ENCODE results near the gene GATAD2A. TPM values are rescaled to one million over a fixed set of nuclear protein-coding genes. Genes with fewer than 3 reads are reported as not detected.
A peak's percentile ranks its signal among the peaks of the same experiment; 100 is the strongest.

Gene GATAD2A
- total RNA-seq, 1 donor from 2014 or later: 163 TPM

DNA sequence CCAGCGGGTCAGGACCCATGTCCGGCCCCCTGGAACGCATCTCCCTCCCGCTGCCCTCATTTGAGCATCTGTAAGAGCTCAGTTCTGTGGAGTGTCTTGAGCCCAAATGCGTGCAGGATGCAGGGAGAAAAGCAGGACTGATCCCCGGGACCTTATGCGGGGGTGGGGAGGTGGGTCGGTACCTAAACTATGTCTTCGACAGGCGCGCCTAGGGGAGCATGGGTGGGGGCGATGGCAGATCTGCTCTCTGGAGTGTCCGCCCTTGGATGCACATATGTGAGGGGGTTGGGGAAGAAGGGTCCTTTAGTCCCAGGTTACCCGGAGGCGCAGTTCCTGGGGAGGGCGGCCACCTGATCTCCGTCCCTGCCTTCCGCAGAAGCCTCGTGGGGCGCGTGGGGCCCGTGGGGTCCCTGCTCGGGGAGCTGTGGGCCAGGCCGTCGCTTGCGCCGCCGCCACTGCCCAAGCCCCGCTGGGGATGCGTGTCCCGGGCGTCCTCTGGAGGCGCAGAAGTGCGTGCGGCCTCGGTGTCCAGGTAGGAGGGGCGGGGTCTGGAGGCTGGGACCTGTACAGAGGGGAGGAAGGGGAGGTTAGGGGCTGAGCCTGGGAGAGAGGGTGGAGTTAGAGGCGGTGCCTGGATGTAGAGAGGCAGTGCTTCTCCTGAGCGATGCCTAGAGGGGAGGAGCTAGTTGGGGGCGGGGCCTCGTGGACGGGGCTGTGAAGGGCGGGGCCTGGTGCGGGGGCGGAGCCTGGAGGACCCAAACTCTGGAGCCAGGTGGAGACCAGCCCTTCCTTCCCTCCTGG, 135.4 kb downstream of the GATAD2A start:
- H3K4me1 Mint-ChIP-seq (ENCODE audit: low read depth, unreplicated experiment): peaks cover 7% of the 10 kb centered on the region
- no peak overlapping the region for H3K9ac ChIP-seq (ENCODE audit: low read length)
- no peak overlapping the region for H3K4me3 ChIP-seq (ENCODE audit: insufficient read depth, low read depth, low read length)
- no peak for DNase-seq (ENCODE audit: low read depth)
- no peaks in the 10 kb centered on the region for H3K9me3 ChIP-seq (ENCODE audit: insufficient read depth, low read depth, low read length)
- peaks cover 5% of the 10 kb centered on the region for H3K36me3 Mint-ChIP-seq (ENCODE audit: low read depth, unreplicated experiment)
- TF ChIP-seq EZH2 (IDR thresholded peaks at IDR 0.05; ENCODE audit: insufficient read depth, low read length): no peak
- TF ChIP-seq, protein P1, sequence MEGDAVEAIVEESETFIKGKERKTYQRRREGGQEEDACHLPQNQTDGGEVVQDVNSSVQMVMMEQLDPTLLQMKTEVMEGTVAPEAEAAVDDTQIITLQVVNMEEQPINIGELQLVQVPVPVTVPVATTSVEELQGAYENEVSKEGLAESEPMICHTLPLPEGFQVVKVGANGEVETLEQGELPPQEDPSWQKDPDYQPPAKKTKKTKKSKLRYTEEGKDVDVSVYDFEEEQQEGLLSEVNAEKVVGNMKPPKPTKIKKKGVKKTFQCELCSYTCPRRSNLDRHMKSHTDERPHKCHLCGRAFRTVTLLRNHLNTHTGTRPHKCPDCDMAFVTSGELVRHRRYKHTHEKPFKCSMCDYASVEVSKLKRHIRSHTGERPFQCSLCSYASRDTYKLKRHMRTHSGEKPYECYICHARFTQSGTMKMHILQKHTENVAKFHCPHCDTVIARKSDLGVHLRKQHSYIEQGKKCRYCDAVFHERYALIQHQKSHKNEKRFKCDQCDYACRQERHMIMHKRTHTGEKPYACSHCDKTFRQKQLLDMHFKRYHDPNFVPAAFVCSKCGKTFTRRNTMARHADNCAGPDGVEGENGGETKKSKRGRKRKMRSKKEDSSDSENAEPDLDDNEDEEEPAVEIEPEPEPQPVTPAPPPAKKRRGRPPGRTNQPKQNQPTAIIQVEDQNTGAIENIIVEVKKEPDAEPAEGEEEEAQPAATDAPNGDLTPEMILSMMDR (IDR thresholded peaks at IDR 0.05; ENCODE audit: insufficient read depth, low read depth, low read length): no peak
- H3K27me3 Mint-ChIP-seq (ENCODE audit: low read depth, unreplicated experiment): peaks cover 11% of the 10 kb centered on the region
- H3K36me3 ChIP-seq (ENCODE audit: insufficient read depth, low read length): no peaks in the 10 kb centered on the region
- H4K20me1 ChIP-seq (ENCODE audit: insufficient read depth, low read length): no peaks in the 10 kb centered on the region
- peaks cover 4% of the 10 kb centered on the region for H3K4me1 ChIP-seq (ENCODE audit: insufficient read depth, low read length)
- H3K27me3 ChIP-seq (ENCODE audit: insufficient read depth, low read length): peaks cover 22% of the 10 kb centered on the region
- peaks cover 2% of the 10 kb centered on the region for H3K9me3 Mint-ChIP-seq (ENCODE audit: unreplicated experiment)
- no peak overlapping the region for H3K27ac ChIP-seq (ENCODE audit: low read depth, low read length)
- H3K4me3 Mint-ChIP-seq (ENCODE audit: unreplicated experiment): peak overlapping the region; percentile 34
- no peaks in the 10 kb centered on the region for H3K79me2 ChIP-seq (ENCODE audit: insufficient read depth, low read length)
- H2AFZ ChIP-seq (ENCODE audit: low read depth, low read length): peak overlapping the region; percentile 26
- no peak overlapping the region for H3K27ac Mint-ChIP-seq (ENCODE audit: unreplicated experiment)
- peak overlapping the region; percentile 62 for H3K4me2 ChIP-seq (ENCODE audit: low read length)
- FAIRE-seq: no peak

DNA sequence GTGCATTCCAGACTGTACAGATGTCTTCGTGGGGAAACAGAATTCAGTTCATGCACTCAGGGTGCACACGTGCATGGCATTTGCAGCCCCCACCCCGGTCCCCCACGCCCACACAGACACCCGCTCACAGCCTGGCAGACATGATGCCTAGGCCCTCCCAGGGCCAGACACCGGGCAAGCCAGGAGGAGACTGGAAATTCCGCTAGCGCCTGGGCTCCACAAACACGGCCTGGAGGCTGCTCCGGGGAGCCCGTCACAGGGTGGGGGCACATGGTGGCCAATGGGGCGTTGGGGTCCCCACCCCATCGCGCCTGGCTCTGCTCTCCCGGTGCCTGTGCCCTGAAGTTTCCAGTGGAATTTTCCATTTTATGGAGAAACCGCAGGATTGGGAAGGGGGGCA, 136.1 kb downstream of the GATAD2A start:
- Mint-ChIP-seq H3K36me3 (ENCODE audit: low read depth, unreplicated experiment) (peaks cover 10% of the 10 kb centered on the region), H3K4me1 (ENCODE audit: low read depth, unreplicated experiment) (peaks cover 7% of the 10 kb centered on the region), H3K27ac (ENCODE audit: unreplicated experiment) (no peak overlapping the region), H3K27me3 (ENCODE audit: low read depth, unreplicated experiment) (peaks cover 17% of the 10 kb centered on the region), H3K4me3 (ENCODE audit: unreplicated experiment) (no peak overlapping the region), H3K9me3 (ENCODE audit: unreplicated experiment) (peaks cover 2% of the 10 kb centered on the region)
- FAIRE-seq: no peak
- Histone ChIP-seq H3K27me3 (ENCODE audit: insufficient read depth, low read length) (peaks cover 22% of the 10 kb centered on the region), H3K9me3 (ENCODE audit: insufficient read depth, low read depth, low read length) (no peaks in the 10 kb centered on the region), H3K4me2 (ENCODE audit: low read length) (no peak overlapping the region), H4K20me1 (ENCODE audit: insufficient read depth, low read length) (no peaks in the 10 kb centered on the region), H2AFZ (ENCODE audit: low read depth, low read length) (no peak overlapping the region), H3K27ac (ENCODE audit: low read depth, low read length) (no peak overlapping the region), H3K79me2 (ENCODE audit: insufficient read depth, low read length) (no peaks in the 10 kb centered on the region), H3K36me3 (ENCODE audit: insufficient read depth, low read length) (no peaks in the 10 kb centered on the region), H3K4me1 (ENCODE audit: insufficient read depth, low read length) (peaks cover 4% of the 10 kb centered on the region), H3K4me3 (ENCODE audit: insufficient read depth, low read depth, low read length) (no peak overlapping the region), H3K9ac (ENCODE audit: low read length) (no peak overlapping the region)
- no peak for DNase-seq (ENCODE audit: low read depth)
- TF ChIP-seq, protein P1 (IDR thresholded peaks at IDR 0.05; ENCODE audit: insufficient read depth, low read depth, low read length): no peak
- no peak for TF ChIP-seq EZH2 (IDR thresholded peaks at IDR 0.05; ENCODE audit: insufficient read depth, low read length)

DNA sequence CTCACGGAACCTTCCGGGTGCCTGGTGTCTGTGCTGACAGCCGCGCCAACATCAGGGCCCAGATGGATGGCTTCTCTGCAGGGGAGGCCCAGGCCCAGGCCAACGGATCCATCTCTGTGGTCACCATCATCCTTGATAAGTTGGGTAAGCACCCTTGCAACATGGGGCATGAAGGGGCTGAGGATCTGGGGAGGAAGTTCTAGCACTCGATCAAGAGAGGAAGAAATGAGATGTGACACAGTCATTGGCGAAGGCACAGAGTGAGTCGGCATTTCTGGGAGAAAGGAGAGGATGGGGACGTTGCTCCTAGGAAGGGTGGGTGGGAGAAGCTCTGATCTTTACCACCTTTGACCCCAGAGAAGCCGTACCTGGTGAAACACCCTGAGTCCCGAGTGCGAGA, 137.0 kb downstream of the GATAD2A start:
- Mint-ChIP-seq H3K4me3 (ENCODE audit: unreplicated experiment) (no peak overlapping the region), H3K27me3 (ENCODE audit: low read depth, unreplicated experiment) (peaks cover 17% of the 10 kb centered on the region), H3K27ac (ENCODE audit: unreplicated experiment) (no peak overlapping the region), H3K9me3 (ENCODE audit: unreplicated experiment) (peaks cover 2% of the 10 kb centered on the region), H3K36me3 (ENCODE audit: low read depth, unreplicated experiment) (peaks cover 10% of the 10 kb centered on the region), H3K4me1 (ENCODE audit: low read depth, unreplicated experiment) (peaks cover 7% of the 10 kb centered on the region)
- Histone ChIP-seq H3K9ac (ENCODE audit: low read length) (no peak overlapping the region), H3K4me1 (ENCODE audit: insufficient read depth, low read length) (peaks cover 4% of the 10 kb centered on the region), H3K27me3 (ENCODE audit: insufficient read depth, low read length) (peaks cover 25% of the 10 kb centered on the region), H3K4me2 (ENCODE audit: low read length) (no peak overlapping the region), H3K4me3 (ENCODE audit: insufficient read depth, low read depth, low read length) (no peak overlapping the region), H2AFZ (ENCODE audit: low read depth, low read length) (no peak overlapping the region), H3K27ac (ENCODE audit: low read depth, low read length) (no peak overlapping the region), H3K79me2 (ENCODE audit: insufficient read depth, low read length) (no peaks in the 10 kb centered on the region), H3K9me3 (ENCODE audit: insufficient read depth, low read depth, low read length) (no peaks in the 10 kb centered on the region), H4K20me1 (ENCODE audit: insufficient read depth, low read length) (no peaks in the 10 kb centered on the region), H3K36me3 (ENCODE audit: insufficient read depth, low read length) (no peaks in the 10 kb centered on the region)
- TF ChIP-seq, protein P1 (IDR thresholded peaks at IDR 0.05; ENCODE audit: insufficient read depth, low read depth, low read length): no peak
- no peak for TF ChIP-seq EZH2 (IDR thresholded peaks at IDR 0.05; ENCODE audit: insufficient read depth, low read length)
- DNase-seq (ENCODE audit: low read depth): no peak
- FAIRE-seq: no peak

Data from astrocyte (in vitro differentiated cells and primary cell).